Adrenal gland (tissue), 5 donors: ENCODE data around the gene PDGFRA.

Experiments used
- CTCF ChIP-seq, 6 experiments: fragments of 450-650 bp in 4 of 6; fragments of 200-600 bp in 2 of 6; sonication (generic) in 1 of 6; IDR thresholded peaks; 1 replicate in 5 of 6; 2 replicates in 1 of 6; pipeline versions ENCODE4 v1.5.1 to v1.8.0; 2016 to 2021; ENCODE audit warnings: antibody characterized with exemption in 6 of 6, mild to moderate bottlenecking in 2 of 6, moderate library complexity in 1 of 6
- POLR2A ChIP-seq, 2 donors: fragments of 450-650 bp; IDR thresholded peaks; one replicate each; pipeline ENCODE4 v1.6.1; 2017; ENCODE audit warnings: antibody characterized with exemption in 2 of 2, mild to moderate bottlenecking in 2 of 2, moderate library complexity in 1 of 2
- donor health status: DM: no; HTN: no; CAD: no.

DNA sequence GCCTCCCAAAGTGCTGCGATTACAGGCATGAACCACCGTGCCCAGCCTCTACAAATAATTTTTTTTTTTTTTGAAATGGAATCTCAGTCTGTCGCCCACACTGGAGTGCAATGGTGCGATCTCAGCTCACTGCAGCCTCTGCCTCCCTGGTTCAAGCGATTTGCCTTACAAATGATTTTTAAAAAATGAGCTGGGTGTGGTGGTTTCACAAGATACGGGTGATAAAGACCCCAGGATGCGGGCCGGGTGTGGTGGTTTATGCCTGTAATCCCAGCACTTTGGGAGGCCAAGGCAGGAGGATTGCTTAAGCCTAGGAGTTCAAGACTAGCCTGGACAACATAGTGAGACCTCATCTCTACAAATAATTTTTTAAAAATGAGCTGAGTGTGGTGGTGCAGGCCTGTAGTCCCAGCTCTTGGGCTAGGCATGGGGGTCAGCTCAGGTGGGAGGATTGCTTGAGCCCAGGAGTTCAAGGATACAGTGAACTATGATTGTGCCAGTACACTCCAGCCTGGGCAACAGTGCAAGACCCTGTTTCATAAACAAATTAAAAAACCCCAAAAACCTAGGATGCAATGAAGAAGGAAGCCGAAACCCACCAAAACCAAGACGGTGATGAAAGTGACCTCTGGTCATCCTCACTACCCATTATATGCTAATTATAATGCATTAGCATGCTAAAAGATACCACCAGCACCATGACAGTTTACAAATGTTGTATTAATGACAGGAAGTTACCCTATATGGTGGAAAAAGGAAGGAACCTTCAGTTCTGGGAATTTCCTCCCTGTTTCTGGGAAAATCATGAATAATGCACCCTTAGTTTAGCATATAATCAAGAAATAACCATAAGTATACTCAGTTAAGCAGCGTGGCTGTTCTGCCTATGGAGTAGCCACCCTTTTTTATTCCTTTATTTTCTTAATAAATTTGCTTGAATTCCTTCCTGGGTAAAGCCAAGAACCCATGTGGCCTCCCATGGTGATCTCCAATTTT, 27.7 kb downstream of the PDGFRA start:
- no peak for TF ChIP-seq CTCF (IDR thresholded peaks at IDR 0.05)
- TF ChIP-seq POLR2A (IDR thresholded peaks at IDR 0.05), result no peak
